OCI-LY3 (cell line): Measurements from ENCODE around the gene ATXN7.

Experiments used
- H2AFZ ChIP-seq: fragments of 200-600, 300-600 bp; shearing (Covaris generic); 2 replicates; pipeline ENCODE4 v1.6.0; 2014; ENCODE audit warnings: antibody characterized with exemption, low read depth, low read length
- H3K27ac ChIP-seq: fragments of 200-600, 300-600 bp; sonication (generic); 2 replicates; pipeline ENCODE4 v1.5.1; 2014; ENCODE audit warnings: mild to moderate bottlenecking, low read length, moderate library complexity, mixed read lengths
- H3K27me3 ChIP-seq: fragments of 200-600, 300-600 bp; sonication (generic); 2 replicates; pipeline ENCODE4 v1.6.1; 2014; ENCODE audit warnings: low read depth, low read length, mixed read lengths
- H3K36me3 ChIP-seq: fragments of 200-600, 300-600 bp; sonication (generic); replicated peaks from 2 replicates; pipeline ENCODE3; 2014; ENCODE audit warnings: low read depth, low read length, mixed read lengths
- H3K4me1 ChIP-seq: fragments of 300-600, 200-600 bp; sonication (generic); 2 replicates; pipeline ENCODE4 v1.6.1; 2014; ENCODE audit warnings: low read length, mixed read lengths
- H3K4me2 ChIP-seq: fragments of 200-600, 300-600 bp; sonication (generic); 2 replicates; pipeline ENCODE4 v1.6.1; 2014; ENCODE audit warnings: low read length, mixed read lengths
- H3K4me3 ChIP-seq: fragments of 300-600, 200-600 bp; sonication (generic); 2 replicates; pipeline ENCODE4 v1.5.1; 2014; ENCODE audit warnings: antibody characterized with exemption, mild to moderate bottlenecking, low read length, moderate library complexity
- H3K79me2 ChIP-seq: fragments of 300-600, 200-600 bp; shearing (Covaris generic); 2 replicates; pipeline ENCODE4 v1.6.1; 2014; ENCODE audit warnings: mild to moderate bottlenecking, low read length, mixed read lengths
- H3K9ac ChIP-seq: fragments of 300-600, 200-600 bp; shearing (Covaris generic); 2 replicates; pipeline ENCODE4 v1.6.0; 2014; ENCODE audit warnings: mild to moderate bottlenecking, low read length, moderate library complexity
- H3K9me3 ChIP-seq: fragments of 200-600, 300-600 bp; shearing (Covaris generic); 2 replicates; pipeline ENCODE4 v1.6.1; 2014; ENCODE audit warnings: low read length, mixed read lengths; ENCODE audit not compliant: insufficient read depth
- H4K20me1 ChIP-seq: fragments of 200-600, 300-600 bp; sonication (generic); 2 replicates; pipeline ENCODE4 v1.6.1; 2016; ENCODE audit warnings: low read length, mixed read lengths; ENCODE audit not compliant: insufficient read depth
- CTCF ChIP-seq: fragments of 200-600, 300-600 bp; sonication (generic); IDR thresholded peaks from 2 replicates; pipeline ENCODE4 v1.5.1; 2014; ENCODE audit warnings: antibody characterized with exemption, low read length, low read depth
- EZH2phosphoT487 ChIP-seq: fragments of 200-600 bp; shearing (Covaris generic); IDR thresholded peaks from 2 replicates; pipeline ENCODE4 v1.6.1; 2018; ENCODE audit warnings: antibody characterized with exemption, mixed run types, low read depth

Gene ATXN7

DNA sequence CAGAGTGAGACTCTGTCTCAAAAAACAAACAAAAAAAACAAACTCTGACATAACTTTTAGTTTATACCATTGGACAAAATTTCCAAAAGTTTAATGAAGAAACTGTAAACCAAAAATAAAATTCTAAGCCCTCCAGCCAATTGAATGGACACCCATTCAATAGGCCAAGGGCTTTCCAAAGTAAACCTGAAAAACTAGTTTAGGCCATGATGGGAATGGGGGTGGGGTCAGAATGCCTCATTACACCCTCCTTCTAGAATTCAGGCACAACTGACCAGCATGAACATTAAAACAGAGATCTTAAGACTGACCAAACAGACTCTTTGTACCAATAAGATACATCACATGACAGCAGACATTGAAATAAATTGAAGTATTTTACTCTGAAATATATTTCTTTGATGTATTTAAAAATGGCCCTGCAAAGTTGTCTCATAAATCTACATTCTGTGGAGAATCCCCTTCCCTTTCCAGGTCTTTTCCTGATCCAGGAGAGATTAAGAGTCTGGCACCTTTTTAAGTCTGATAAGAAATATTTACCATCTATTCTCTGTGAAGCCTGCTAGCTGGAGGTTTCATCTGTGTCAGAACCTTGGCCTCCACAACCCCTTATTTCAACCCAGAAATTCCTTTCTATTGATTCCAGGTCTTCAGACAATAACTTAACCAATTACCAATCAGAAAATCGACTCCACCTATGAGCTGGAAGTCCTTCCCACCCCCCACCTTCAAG is 15.8 kb upstream of the ATXN7 start:
- H3K27me3 ChIP-seq: no peaks in the 10 kb centered on the region
- no peaks in the 10 kb centered on the region for H3K9me3 ChIP-seq
- no peak overlapping the region for H3K27ac ChIP-seq
- H3K9ac ChIP-seq: no peak overlapping the region
- no peak overlapping the region for H3K4me2 ChIP-seq
- TF ChIP-seq CTCF (no peak), EZH2phosphoT487 (no peak)
- H2AFZ ChIP-seq: no peak overlapping the region
- no peak overlapping the region for H3K4me3 ChIP-seq
- H4K20me1 ChIP-seq: 0 out of 2 replicates have a peak, but pooled peaks cover 16% of the 10 kb centered on the region
- peaks cover 54% of the 10 kb centered on the region for H3K79me2 ChIP-seq
- peaks cover 5% of the 10 kb centered on the region for H3K36me3 ChIP-seq
- H3K4me1 ChIP-seq: no peaks in the 10 kb centered on the region

GRCh38 chr3:63849175-63849574 is 14.5 kb upstream of the ATXN7 start:
- Histone ChIP-seq H3K9me3 (no peaks in the 10 kb centered on the region), H3K79me2 (peaks cover 57% of the 10 kb centered on the region)
- TF ChIP-seq EZH2phosphoT487: no peak
- TF ChIP-seq CTCF: no peak

DNA sequence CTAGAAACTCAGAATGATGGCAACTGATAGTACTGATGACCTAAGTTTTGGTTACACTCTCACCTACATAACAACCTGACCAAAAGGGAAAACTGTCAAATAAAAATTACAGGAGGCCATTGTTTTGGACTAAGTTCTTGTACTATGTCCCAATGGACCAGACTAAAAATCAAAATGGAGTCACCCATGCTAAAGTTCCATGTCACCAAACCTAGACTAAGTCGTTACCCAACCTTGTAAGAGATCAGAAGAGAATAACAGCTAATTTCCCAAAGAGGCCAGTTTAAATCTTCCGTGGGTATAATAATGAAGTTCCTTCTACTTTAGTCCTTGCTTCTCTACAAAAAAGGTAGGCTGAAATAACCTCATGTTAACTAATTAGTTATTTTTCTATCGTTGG is 12.4 kb upstream of the ATXN7 start:
- TF ChIP-seq EZH2phosphoT487: no peak
- TF ChIP-seq CTCF: no peak
- peaks cover 2% of the 10 kb centered on the region for H3K36me3 ChIP-seq
- H3K79me2 ChIP-seq: peaks cover 66% of the 10 kb centered on the region
- H3K4me2 ChIP-seq: no peak overlapping the region
- no peaks in the 10 kb centered on the region for H3K4me1 ChIP-seq
- H3K4me3 ChIP-seq: no peak overlapping the region
- H3K27ac ChIP-seq: no peak overlapping the region
- no peak overlapping the region for H3K9ac ChIP-seq
- no peaks in the 10 kb centered on the region for H3K9me3 ChIP-seq
- H3K27me3 ChIP-seq: no peaks in the 10 kb centered on the region
- 0 out of 2 replicates have a peak, but pooled peaks cover 10% of the 10 kb centered on the region for H4K20me1 ChIP-seq
- no peak overlapping the region for H2AFZ ChIP-seq

More at GRCh38 chr3:63849175-63849574, 14.5 kb upstream of the ATXN7 start:
- no peak overlapping the region for H3K4me2 ChIP-seq
- peaks cover 5% of the 10 kb centered on the region for H3K36me3 ChIP-seq
- no peak overlapping the region for H3K9ac ChIP-seq
- H3K27me3 ChIP-seq: no peaks in the 10 kb centered on the region
- H2AFZ ChIP-seq: no peak overlapping the region
- H3K27ac ChIP-seq: no peak overlapping the region
- no peak overlapping the region for H3K4me3 ChIP-seq
- H3K4me1 ChIP-seq: no peaks in the 10 kb centered on the region
- 0 out of 2 replicates have a peak, but pooled peaks cover 16% of the 10 kb centered on the region for H4K20me1 ChIP-seq

DNA sequence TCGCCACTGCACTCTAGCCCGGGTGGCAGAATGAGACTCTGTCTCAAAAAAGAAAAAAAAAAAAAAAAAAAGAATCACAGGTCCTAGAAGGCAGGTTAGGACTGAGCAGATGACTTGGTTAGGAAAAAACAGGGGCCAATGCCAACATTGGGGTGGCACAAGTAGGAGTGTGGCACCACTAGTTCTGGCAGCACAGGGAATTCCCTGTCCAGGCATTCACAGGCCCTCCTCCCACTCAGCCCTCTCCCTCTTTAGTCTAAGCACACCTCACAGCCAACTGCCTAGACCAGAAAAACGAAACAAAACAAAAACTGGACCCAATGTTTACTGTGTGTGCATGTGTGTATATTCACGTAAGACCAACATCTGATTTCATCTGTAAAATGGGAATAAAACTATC is 10.6 kb upstream of the ATXN7 start:
- TF ChIP-seq EZH2phosphoT487 (no peak), CTCF (no peak)
- H3K36me3 ChIP-seq: peaks cover 2% of the 10 kb centered on the region
- H2AFZ ChIP-seq: no peak overlapping the region
- H3K79me2 ChIP-seq: peaks cover 77% of the 10 kb centered on the region
- no peak overlapping the region for H3K27ac ChIP-seq
- H3K9me3 ChIP-seq: no peaks in the 10 kb centered on the region
- H4K20me1 ChIP-seq: peaks cover 19% of the 10 kb centered on the region; the same call in 1 of the 2 replicates
- H3K4me2 ChIP-seq: no peak overlapping the region
- no peaks in the 10 kb centered on the region for H3K4me1 ChIP-seq
- no peaks in the 10 kb centered on the region for H3K27me3 ChIP-seq
- H3K9ac ChIP-seq: no peak overlapping the region
- H3K4me3 ChIP-seq: no peak overlapping the region
